ENCODE results near the gene CFAP299.
"Not testable (repeated sequence)": the region's sequence is repeated elsewhere in the genome, so short reads cannot be mapped to it uniquely, and the experiment has no call there.

The CFAP299 gene

DNA sequence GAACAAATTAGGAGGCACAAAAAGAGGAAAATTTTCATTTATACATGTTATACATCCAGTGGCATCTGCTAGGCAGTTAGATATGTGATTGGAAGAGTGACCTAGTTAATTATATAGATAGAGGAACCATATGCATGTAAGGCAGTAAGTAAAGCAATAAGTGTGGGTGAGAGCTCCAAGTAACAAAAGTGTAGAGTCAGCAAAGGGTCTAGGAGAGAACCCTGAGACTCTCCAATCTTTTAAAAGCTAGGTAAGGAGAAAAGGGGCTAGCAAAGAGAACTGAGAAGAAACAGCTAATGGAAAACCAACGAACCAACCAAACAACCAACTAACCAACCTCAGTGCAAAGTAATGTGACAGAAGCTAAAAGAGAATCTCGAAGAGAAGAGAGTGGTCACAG is 3.8 kb upstream of the CFAP299 start:
- DNase-seq (ENCODE audit: low read depth in 2 of 2): no peak

DNA sequence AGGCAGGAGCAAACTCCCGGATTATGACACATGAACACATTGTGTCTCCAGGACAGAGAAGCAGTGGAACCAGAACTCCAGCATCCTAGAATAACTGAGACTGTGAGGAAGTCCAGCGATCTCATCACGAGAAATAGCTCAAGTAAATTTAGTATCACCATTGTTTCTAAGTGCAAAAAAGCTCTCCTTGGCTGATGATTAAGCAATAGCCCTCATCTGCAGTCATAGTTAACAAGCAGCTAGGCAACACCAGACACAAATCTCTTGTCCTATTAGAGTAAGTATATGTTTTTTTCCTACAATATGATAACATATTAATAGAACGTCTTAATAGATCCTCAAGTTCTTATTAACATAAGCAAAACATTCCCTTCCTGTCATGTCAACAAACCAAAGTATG is 2.4 kb upstream of the CFAP299 start:
- no peak for DNase-seq (ENCODE audit: low read depth in 2 of 2)

DNA sequence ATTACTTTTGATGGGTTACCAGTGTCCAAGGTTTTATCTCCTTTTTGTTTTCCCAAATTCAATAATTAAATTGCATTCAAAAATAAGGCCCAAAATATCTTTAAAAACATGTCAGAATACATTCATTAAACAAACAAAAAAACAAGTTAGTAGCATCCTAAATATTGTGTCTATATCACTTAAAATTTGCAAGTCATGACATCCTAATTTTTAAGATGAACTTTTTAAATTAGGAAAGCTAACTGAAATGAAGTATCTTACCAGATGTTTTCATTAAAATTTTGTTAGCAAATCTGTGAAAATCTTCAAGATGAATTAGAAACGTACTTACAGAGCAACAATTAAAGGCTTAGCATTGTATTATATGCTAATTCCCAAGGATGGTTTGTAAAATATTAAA is 962 bp upstream of the CFAP299 start:
- no peak for DNase-seq (ENCODE audit: low read depth in 2 of 2)

DNA sequence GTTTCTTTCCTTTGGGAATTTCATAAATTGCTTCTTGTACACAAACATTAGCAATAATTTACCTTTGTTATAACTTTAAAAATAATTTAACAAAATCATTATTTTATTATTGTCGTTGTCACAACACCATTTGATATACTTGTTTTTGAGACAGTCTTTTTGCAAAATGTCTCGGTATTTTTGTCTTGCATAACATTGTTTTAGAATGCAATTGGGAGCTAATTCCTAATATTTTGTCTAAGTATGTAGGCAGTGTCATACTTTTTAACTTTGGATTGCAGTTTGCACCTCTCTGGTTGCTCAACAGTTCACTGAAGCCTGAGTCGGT is 340 bp upstream of the CFAP299 start:
- DNase-seq (ENCODE audit: low read depth in 2 of 2): no peak

DNA sequence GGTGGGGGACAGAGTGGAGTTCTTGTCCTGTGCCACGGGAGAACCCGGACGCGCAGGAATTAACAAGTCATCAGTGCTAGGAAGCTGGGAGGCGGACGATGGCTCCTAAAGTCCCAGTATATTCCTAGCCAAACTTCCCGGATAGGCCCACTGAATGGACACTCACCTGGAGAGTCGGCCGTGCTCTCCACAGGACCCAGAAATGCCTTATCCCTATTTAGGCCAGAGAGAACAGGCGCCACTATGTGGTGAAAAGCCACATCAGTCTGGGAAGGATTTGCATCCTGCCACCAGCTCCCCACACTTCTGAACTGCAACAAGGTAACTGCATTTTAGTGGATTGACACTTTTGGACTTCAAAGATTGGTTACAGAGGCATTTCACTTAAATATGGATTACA is 1.1 kb downstream of the CFAP299 start:
- no peak for DNase-seq (ENCODE audit: low read depth in 2 of 2)

DNA sequence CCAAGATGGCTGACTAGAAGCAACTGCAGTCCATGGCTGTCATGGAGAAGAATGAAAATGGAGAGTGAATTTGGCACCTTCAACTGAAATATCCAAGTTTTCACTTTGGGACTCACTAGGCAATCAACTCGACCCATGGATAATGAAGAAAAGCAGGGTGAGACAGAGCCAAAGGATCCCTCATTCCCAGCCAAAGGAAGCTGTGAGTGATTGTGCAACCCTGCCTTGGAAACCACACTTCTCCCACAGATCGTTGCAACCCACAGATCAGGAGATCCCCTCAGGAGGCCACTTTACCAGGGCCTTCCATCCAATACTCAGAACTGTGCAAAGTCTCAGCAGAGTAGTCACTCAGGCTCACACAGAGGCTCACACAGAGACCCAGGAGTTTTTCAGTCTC is 4.5 kb downstream of the CFAP299 start:
- no peak for DNase-seq (ENCODE audit: low read depth in 2 of 2)

DNA sequence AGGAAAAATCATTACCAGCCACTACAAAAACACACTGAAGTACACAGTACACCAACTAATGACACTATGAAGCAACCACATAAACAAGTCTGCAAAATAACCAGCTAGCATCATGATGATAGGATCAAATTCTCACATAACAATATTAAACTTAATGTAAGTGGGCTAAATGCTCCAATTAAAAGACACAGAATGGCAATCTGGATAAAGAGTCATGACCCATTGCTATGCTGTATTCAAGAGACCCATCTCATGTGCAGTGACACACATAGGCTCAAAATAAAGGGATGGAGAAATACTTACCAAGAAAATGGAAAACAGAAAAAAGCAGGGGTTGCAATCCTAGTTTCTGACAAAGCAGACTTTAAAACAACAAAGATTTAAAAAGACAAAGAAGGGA is 7.2 kb downstream of the CFAP299 start:
- DNase-seq (ENCODE audit: low read depth in 2 of 2): not testable (repeated sequence)

DNA sequence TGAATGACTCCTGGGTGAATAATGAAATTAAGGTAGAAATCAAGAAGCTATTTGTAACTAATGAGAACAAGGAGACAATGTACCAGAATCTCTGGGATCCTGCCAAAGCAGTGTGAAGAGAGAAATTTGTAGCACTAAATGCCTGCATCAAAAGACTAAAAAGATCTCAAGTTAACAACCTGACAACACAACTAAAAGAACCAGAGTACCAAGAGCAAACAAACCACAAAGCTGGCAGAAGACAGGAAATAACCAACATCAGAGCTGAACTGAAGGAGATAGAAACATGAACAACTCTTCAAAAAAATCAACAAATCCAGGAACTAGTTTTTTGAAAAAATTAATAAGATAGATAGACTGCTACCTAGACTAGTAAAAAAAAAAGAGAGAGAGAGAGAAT is 8.4 kb downstream of the CFAP299 start:
- DNase-seq (ENCODE audit: low read depth in 2 of 2): no peak

DNA sequence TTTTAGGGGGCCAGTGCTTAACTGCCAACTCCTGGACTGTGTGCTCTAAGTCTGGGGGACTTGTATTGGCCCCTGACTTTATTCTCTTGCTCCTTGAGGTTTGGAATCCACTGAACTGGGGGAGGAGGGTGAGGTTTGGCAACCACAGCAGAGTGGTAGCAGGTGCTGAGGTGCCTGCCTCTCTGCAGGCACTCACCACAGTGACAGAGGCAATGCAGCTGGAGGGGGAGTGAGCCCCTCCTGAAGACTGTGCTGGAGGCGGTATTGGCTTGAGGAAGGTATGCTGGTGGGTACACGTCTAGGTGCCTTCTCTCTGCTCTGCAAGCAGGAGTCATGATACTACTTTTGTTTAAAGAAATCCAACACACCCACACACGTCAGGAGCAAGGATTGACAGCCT is 24.6 kb downstream of the CFAP299 start:
- DNase-seq (ENCODE audit: low read depth in 2 of 2): no peak

DNA sequence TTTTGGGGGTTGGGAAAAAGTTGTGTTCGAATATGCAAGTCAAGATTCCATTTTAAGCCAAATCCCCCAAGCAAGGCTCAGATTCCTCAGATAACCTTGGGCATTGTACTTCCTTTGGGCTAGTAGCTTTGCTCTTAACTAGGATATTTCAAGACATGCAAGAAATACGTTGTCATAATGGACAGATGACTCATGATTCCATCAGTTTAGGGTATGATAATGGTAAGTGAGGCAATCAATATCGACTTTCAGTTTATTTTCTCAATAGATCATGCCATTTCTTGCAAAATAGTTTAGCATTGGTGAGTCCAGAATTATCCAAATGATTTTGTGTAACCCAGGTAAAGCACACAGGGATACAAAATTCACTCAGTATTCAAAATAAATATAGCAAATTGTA is 25.4 kb downstream of the CFAP299 start:
- no peak for DNase-seq (ENCODE audit: low read depth in 2 of 2)

DNA sequence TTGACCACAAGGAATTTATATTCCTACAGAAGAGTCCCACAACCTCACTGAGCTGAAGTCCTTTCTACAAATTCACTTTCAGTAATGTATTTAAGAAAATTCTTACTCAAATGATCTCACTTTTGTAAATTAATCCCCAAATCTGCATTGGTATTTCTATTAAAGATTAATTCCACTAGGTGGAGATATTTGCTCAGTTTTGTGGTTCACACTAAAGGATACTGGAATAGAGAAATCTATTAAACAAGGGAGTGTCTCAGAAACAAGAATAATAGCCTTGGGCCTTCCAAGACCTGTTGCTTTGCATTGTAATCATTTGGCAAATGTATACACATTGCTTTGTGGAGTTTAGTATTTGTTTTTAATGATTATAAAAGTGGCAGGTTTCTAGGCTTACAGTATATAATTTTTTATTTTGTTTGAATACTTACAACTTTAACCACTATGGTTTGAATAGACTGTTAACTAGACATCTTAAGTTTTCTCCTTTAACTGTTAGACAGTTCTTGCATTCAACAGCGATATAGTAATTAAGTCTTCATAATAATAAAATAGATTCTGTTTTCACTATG is 25.9 kb downstream of the CFAP299 start:
- no peak for DNase-seq (ENCODE audit: low read depth in 2 of 2)

DNA sequence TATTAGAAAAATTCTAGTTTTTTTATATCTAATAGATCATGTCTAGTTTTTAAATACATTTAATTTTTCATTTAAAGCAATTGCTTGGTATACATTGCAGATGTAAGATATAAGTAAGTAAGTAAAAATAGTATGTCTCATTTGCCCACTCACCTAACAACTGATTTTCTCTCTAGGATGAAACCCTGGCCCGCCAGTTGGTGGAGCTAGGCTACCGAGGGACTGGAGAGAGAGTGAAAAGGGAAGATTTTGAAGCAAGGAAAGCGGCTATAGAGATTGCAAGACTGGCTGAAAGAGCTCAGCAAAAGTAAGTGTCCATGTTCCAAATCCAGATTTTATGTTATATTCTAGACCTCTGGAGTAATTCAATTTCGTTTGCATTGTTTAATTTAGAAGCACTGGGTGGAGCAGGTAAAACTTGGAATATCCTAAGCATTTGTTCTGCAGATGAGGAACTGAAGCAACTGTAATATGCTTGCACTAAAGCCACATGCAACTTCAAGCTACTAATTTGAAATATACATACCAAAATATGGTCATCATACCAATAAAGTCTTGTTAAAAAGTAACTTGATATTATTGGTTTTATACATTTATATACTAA is 27.1 kb downstream of the CFAP299 start:
- DNase-seq (ENCODE audit: low read depth in 2 of 2): no peak

DNA sequence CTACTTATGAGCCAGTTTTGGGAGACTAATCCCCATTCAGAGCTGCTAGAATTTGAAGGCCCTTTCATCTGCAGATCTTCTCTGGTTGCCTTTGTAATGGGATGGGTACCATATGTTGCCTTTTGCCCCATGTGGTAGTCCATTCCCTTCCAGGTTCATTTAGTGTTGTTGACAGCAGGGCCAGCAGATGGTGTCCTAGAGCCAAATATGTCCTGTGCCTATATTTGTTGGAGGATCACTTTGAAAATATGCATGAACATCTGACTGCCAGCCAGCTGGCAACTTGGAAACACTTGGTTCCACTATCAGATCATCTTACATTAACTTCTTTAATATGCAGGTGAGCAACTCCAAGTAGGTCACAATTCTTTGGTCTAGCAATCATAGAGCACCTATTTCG is 30.4 kb downstream of the CFAP299 start:
- peak in 1 of 2 donors; percentile 22 for DNase-seq (ENCODE audit: low read depth in 2 of 2)

DNA sequence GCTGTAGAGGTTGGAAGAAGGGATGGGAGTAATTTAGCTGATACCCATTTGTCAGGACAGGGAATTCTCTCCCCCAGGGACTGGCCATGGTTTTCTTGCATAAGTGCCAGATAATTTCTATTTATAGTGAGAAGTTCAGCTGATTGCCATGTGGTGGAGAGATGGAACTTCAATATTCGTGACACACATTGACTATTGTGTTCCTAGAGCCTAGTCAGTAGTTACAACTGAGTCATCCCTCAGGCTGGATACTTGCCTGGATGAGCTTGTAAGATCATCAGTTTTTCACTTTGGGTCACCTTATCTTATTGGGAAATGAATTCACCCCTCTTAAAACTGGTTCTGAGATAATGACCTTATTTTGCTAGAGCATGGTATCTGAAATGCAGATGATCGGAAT is 32.2 kb downstream of the CFAP299 start:
- DNase-seq (ENCODE audit: low read depth in 2 of 2): no peak

DNA sequence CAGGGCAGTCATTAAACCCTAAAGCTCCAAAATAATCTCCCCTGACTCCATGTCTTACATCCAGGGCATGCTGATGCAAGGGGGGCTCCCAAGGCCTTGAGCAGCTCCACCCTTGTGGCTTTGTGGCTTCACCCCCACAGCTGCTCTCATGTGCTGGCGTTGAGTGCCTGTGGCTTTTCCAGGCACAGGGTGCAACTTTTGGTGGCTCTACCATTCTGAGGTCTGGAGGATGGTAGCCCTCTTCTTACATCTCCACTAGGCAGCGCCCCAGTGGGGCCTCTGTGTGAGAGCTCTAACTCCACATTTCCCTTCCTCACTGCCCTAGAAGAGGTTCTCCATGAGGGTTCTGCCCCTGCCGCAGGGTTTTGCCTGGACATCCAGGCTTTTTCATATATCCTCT is 35.1 kb downstream of the CFAP299 start:
- DNase-seq (ENCODE audit: low read depth in 2 of 2): no peak

DNA sequence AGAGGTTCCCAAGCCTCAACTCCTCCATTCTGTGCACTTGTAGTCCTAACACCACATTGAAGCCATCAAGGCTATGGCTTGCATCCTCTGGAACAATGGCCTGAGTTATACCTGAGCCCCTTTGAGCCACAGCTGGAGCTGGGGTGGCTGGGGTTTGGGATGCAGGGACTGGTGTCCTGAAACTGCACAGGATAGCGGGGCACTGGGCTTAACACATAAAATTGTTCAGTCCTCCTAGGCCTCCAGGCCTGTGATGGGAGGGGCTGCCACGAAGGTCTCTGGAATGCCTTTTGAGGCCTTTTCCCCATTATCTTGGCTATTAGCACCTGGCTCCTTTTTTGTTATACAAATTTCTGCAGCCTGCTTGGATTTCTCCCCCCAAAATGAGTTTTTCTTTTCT is 35.5 kb downstream of the CFAP299 start:
- no peak for DNase-seq (ENCODE audit: low read depth in 2 of 2)

DNA sequence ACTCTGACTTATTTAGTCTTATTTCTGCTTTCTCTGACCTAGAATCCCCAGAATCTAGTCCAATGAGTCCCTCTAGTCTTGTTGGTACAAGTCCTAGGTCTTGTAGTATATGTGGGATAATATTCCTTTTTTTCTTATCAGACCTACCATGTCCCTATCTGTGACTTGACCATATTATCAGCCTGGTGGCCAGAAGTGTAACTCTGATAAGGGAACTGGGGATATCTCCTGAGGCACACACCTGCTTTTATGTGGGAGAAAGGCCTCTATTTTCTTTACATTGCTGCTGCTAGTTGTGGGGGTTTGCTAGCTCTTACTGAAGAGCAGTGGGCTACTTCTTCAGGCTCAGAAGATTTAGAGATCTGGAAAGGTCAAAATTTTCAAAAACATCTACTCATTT is 38.6 kb downstream of the CFAP299 start:
- no peak for DNase-seq (ENCODE audit: low read depth in 2 of 2)

DNA sequence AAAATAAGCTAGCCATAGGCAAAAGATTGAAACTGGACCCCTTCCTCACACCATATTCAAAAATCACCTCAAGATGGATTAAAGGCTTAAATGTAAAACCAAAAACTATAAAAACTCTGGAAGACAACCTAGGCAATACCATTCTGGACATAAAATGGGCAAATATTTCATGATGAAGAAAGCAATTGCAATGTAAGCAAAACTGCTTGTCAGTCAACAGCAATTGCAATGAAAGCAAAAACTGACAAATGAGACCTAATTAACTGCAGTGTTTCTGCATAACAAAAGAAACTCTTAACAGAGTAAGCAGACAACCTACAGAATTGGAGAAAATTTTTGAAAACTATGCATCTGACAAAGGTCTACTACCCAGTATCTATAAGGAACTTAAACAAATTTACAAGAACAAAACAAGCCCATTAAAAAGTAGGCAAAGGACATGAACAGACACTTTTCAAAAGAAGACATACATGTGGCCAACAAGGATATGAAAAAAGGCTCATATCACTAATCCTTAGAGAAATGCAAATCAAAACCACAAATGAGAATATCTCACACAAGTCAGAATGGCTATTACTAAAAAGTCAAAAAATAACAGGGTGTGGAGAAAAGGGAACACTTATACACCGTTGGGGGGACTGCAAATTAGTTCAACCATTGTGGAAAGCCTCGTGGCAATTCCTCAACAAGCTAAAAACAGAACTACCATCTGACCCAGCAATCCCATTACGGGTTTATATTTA is 46.7 kb downstream of the CFAP299 start:
- no peak for DNase-seq (ENCODE audit: low read depth in 2 of 2)

DNA sequence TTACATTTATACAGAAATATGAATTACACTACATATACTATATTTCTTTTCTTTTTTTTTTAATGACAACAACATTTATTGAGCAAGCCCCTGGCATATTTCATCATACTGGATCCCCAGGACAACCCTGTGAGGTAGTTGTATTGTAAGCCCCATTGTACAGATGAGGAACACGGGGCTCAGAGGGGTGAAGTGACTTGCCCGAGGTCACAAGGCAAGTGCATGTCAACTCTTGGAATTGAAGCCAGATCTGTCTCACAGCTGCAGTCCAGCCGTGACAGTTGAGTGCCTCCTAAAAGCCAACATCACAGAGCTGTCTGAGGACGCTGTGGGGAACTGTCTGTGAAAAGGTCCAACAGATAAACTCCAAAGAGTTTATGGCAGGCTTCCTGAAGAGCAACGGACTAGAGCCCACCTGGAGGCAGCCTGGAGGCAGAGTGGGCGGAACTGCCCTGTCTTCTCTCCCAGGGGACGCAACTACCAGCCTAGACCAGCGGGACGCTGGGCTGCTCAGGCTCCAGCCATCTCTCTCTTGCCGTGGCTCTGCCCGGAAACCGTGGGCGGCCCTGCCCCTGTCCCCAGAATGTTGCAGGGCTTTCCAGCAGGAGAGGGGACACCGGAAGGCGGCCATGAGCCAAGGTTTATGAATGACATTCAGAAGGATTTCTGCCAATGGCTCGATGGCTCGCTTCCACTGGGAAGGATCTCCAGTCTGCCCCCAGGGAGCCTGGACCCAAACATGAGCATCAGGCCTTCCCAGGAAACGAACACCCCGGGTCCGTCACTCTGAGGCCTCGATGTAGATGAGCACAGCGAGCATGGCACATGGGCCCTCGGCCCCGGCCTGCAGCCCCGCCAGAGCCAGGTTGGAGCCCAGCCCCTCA is 50.1 kb downstream of the CFAP299 start:
- no peak for DNase-seq (ENCODE audit: low read depth in 2 of 2)

DNA sequence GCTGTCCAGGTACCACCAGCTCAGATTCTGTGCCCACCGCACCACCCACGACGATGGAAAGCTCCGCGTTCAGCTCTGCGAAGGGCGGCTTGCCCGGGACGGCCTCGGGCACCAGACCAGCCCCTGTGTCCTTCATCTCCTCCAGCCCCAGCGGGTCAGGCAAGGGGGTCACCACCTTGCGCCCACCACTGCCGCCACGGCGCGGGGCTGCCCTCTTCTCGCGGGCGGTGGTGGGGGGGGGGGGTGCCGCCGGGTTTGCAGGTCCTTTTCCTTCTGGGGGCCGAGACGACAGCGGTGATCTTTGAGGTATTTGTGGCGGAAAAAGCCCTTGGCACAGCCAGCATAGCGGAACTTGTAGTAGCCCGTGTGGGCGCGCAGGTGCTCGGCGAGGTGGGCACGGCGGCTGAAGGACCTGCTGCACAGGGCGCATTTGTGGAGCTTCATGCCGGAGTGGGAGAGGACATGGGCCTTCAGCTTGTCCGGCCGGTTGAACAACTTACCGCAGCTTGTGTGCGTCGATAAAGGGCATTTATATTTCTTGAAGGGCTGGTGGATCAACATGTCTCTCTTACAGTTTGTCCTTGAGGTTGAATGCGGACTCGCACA is 50.9 kb downstream of the CFAP299 start:
- no peak for DNase-seq (ENCODE audit: low read depth in 2 of 2)

DNA sequence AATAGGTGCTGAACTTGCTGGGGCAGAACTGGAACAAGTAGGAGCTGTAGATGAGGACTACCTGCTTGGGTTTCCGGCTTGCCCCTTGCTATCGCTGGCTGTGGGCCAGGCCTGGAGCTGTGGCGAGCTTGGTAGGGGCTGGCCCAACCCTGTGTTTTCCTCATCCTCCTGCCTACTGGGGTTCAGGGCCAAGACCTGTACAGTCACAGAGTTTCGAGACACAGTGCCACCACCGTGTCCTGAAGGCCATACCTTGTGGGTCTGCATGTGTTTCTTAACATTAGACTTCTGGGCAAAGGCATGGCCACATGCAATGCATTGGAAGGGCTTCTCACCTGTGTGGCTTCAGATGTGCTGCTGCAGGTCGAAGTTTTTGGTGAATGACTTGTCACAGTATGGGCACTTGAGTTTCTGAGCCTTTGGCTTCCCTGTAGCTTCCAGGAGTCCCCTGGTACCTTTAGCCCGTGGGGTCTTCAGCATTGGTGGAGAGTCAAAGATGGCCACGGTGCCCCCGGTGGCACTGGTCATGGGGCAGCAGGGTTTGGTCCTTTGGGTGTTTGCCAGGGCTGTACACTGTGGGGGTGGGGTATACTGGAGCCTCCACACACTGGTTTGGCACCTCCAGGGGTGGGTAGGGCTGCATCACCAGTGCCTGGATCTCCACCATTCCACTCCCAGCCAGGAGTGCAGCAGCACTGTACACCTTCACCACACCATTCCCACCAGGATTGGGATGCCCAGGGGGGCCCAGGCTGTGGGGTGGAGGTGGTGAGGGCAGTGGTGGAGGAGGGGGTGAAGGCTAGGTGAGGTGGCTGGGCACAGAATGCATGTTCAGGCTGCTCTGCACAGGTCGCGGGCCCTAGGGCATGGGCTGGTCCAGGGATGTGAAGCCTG is 52.1 kb downstream of the CFAP299 start:
- no peak for DNase-seq (ENCODE audit: low read depth in 2 of 2)

Data from stimulated activated CD8-positive, alpha-beta memory T cell treated with anti-CD3 and anti-CD28 coated beads, Interleukin-15, amount 100 ng/mL, for 4 hours (primary cell).